ENCODE results near the gene MTFP1. TPM values are rescaled to one million over a fixed set of nuclear protein-coding genes. Genes with fewer than 3 reads are reported as not detected.

MTFP1 gene
- total RNA-seq, 1 donor from 2014 or later = 29.9 TPM

GRCh38 chr22:30404307-30404706, 21.3 kb upstream of the MTFP1 start:
- Mint-ChIP-seq H3K27me3 (ENCODE audit: insufficient read depth, low read depth) (no peaks in the 10 kb centered on the region), H3K36me3 (peaks cover 20% of the 10 kb centered on the region), H3K4me1 (peaks cover 29% of the 10 kb centered on the region), H3K9me3 (no peaks in the 10 kb centered on the region), H3K27ac (no peak overlapping the region), H3K4me3 (no peak overlapping the region)
- Histone ChIP-seq H4K20me1 (ENCODE audit: low read depth) (no peaks in the 10 kb centered on the region), H3K4me1 (peaks cover 8% of the 10 kb centered on the region), H3K27me3 (no peaks in the 10 kb centered on the region), H3K27ac (no peak overlapping the region), H3K9ac (no peak overlapping the region), H2AFZ (replicated peaks) (no peak overlapping the region), H3K4me3 (no peak overlapping the region), H3F3A (ENCODE audit: low read depth) (peaks cover 7% of the 10 kb centered on the region), H3K79me2 (ENCODE audit: low read depth) (no peaks in the 10 kb centered on the region), H3K9me3 (ENCODE audit: low read depth) (no peaks in the 10 kb centered on the region), H3K36me3 (no peaks in the 10 kb centered on the region), H3K4me2 (no peak overlapping the region)
- no peak for TF ChIP-seq CTCF (IDR thresholded peaks at IDR 0.05)
- TF ChIP-seq EZH2 (IDR thresholded peaks at IDR 0.05) = no peak
- TF ChIP-seq EZH2phosphoT487 (IDR thresholded peaks at IDR 0.05) = no peak
- no peak for DNase-seq (ENCODE audit: low spot score)

- Mint-ChIP-seq H3K27ac (no peak overlapping the region), H3K4me3 (no peak overlapping the region), H3K4me1 (peaks cover 23% of the 10 kb centered on the region), H3K9me3 (no peaks in the 10 kb centered on the region), H3K27me3 (ENCODE audit: insufficient read depth, low read depth) (no peaks in the 10 kb centered on the region), H3K36me3 (peaks cover 22% of the 10 kb centered on the region)
- Histone ChIP-seq H2AFZ (replicated peaks) (no peak overlapping the region), H3K4me2 (no peak overlapping the region), H3K36me3 (no peaks in the 10 kb centered on the region), H3K4me1 (peaks cover 8% of the 10 kb centered on the region), H3K79me2 (ENCODE audit: low read depth) (no peaks in the 10 kb centered on the region), H3K4me3 (no peak overlapping the region), H3K9me3 (ENCODE audit: low read depth) (no peaks in the 10 kb centered on the region), H3F3A (ENCODE audit: low read depth) (peaks cover 7% of the 10 kb centered on the region), H3K9ac (no peak overlapping the region), H3K27me3 (no peaks in the 10 kb centered on the region), H3K27ac (no peak overlapping the region), H4K20me1 (ENCODE audit: low read depth) (no peaks in the 10 kb centered on the region)
- TF ChIP-seq EZH2phosphoT487 (IDR thresholded peaks at IDR 0.05) (no peak), EZH2 (IDR thresholded peaks at IDR 0.05) (no peak), CTCF (IDR thresholded peaks at IDR 0.05) (no peak)
- no peak for DNase-seq (ENCODE audit: low spot score)
Observed at GRCh38 chr22:30405731-30406130, 19.8 kb upstream of the MTFP1 start.

GRCh38 chr22:30406400-30406799, 19.2 kb upstream of the MTFP1 start:
- Mint-ChIP-seq H3K9me3 (no peaks in the 10 kb centered on the region), H3K27ac (no peak overlapping the region), H3K4me3 (no peak overlapping the region), H3K27me3 (ENCODE audit: insufficient read depth, low read depth) (no peaks in the 10 kb centered on the region), H3K4me1 (peaks cover 23% of the 10 kb centered on the region), H3K36me3 (peaks cover 22% of the 10 kb centered on the region)
- Histone ChIP-seq H3K4me2 (no peak overlapping the region), H3K27ac (no peak overlapping the region), H3K36me3 (no peaks in the 10 kb centered on the region), H3K4me1 (peaks cover 8% of the 10 kb centered on the region), H2AFZ (replicated peaks) (no peak overlapping the region), H3K79me2 (ENCODE audit: low read depth) (no peaks in the 10 kb centered on the region), H3K27me3 (no peaks in the 10 kb centered on the region), H3K9ac (no peak overlapping the region), H3F3A (ENCODE audit: low read depth) (peaks cover 7% of the 10 kb centered on the region), H3K4me3 (no peak overlapping the region), H3K9me3 (ENCODE audit: low read depth) (no peaks in the 10 kb centered on the region), H4K20me1 (ENCODE audit: low read depth) (no peaks in the 10 kb centered on the region)
- TF ChIP-seq EZH2 (IDR thresholded peaks at IDR 0.05) (no peak), EZH2phosphoT487 (IDR thresholded peaks at IDR 0.05) (no peak), CTCF (IDR thresholded peaks at IDR 0.05) (no peak)
- no peak for DNase-seq (ENCODE audit: low spot score)
